Small intestine (tissue), 7 donors: ENCODE results near the gene SYNE2. TPM values are rescaled to one million over a fixed set of nuclear protein-coding genes. Genes with fewer than 3 reads are reported as not detected.
A peak's percentile ranks its signal among the peaks of the same experiment; 100 is the strongest.

ENCODE experiments used
- DNase-seq, 2 donors: peaks; one replicate each; pipeline versions ENCODE4 v3.0.0 to v3.0.0-alpha.2; 2013
- FAIRE-seq: peaks from 2 replicates; lab custom pipeline; 2012; peaks lifted over from hg19 to GRCh38; lab: Jason Lieb, UNC
- H3K27ac ChIP-seq, 3 donors: one replicate each; pipeline ENCODE4 v1.5.1; 2013; ENCODE audit warnings: low read length in 2 of 3, mild to moderate bottlenecking in 2 of 3, control low read depth in 1 of 3, inconsistent platforms in 1 of 3, low read depth in 1 of 3, moderate library complexity in 1 of 3
- H3K27me3 ChIP-seq, 3 donors: one replicate each; pipeline ENCODE4 v1.6.1; 2013; ENCODE audit warnings: low read length in 3 of 3, inconsistent platforms in 1 of 3; ENCODE audit not compliant: control insufficient read depth in 3 of 3, insufficient read depth in 3 of 3
- H3K36me3 ChIP-seq, 3 donors: one replicate each; pipeline ENCODE4 v1.6.1; 2013; ENCODE audit warnings: low read length in 3 of 3, inconsistent platforms in 1 of 3, low read depth in 1 of 3, mild to moderate bottlenecking in 1 of 3, moderate library complexity in 1 of 3; ENCODE audit not compliant: control insufficient read depth in 3 of 3, insufficient read depth in 2 of 3
- H3K4me1 ChIP-seq, 3 donors: one replicate each; pipeline ENCODE4 v1.6.1; 2013; ENCODE audit warnings: low read length in 2 of 3, inconsistent platforms in 1 of 3, low read depth in 1 of 3, mild to moderate bottlenecking in 1 of 3, moderate library complexity in 1 of 3; ENCODE audit not compliant: control insufficient read depth in 3 of 3, insufficient read depth in 2 of 3
- H3K4me3 ChIP-seq, 3 donors: one replicate each; pipeline ENCODE4 v1.5.1; 2013; ENCODE audit warnings: low read length in 3 of 3, control low read depth in 1 of 3, inconsistent platforms in 1 of 3, low read depth in 1 of 3, mild to moderate bottlenecking in 1 of 3, moderate library complexity in 1 of 3
- H3K9me3 ChIP-seq, 2 donors: one replicate each; pipeline ENCODE4 v1.6.1; 2013; ENCODE audit warnings: low read depth in 1 of 2, low read length in 1 of 2; ENCODE audit not compliant: control insufficient read depth in 2 of 2, insufficient read depth in 1 of 2
- WGBS, 3 donors: extraction: QIAGEN DNeasy Blood & Tissue Kit; methylation state at CpG; one replicate each; pipeline ENCODE4 v1.1.7; 2013; 5-methylcytosine and 5-hydroxymethylcytosine counted together
- polyA plus RNA-seq, 4 donors: library from polyadenylated mRNA; stranded (reverse) in 3 of 4; unstranded in 1 of 4; fragments of 200-250 nt in 3 of 4; fragments of 120-200 nt in 1 of 4; gene quantifications; one replicate each; pipeline versions ENCODE4 v1.2.1 to v1.2.3, GENCODE V29; 2013
- donor health status: healthy with polysubstance abuse.
- donor health status: control.
- donor health status: control.
- donor health status: Bipolar disorder and iron deficiency.
- donor health status: healthy.

The SYNE2 gene
- polyA plus RNA-seq, 4 donors = 13.8 to 47.4 (median 32.9) TPM

- no peak overlapping the region for H3K27ac ChIP-seq
- 63 to 77% (median 74%) methylated on average over 3 of the region's 3 CpGs for WGBS, 3 donors
These were observed 345.2 kb downstream of the SYNE2 start for GRCh38 chr14:64197996-64198395.

GRCh38 chr14:64198486-64198885 lies 345.7 kb downstream of the SYNE2 start:
- no peak for FAIRE-seq

More at GRCh38 chr14:64197996-64198395, 345.2 kb downstream of the SYNE2 start:
- peaks cover 0 to 42% (median 0%) of the 10 kb centered on the region in 3 donors for H3K4me1 ChIP-seq
- H3K4me3 ChIP-seq = no peak overlapping the region
- no peaks in the 10 kb centered on the region for H3K9me3 ChIP-seq
- peaks cover 0 to 24% (median 3%) of the 10 kb centered on the region in 3 donors for H3K36me3 ChIP-seq
- DNase-seq (no peak), FAIRE-seq (no peak)
- H3K27me3 ChIP-seq = no peaks in the 10 kb centered on the region

GRCh38 chr14:64200170-64200569 lies 347.4 kb downstream of the SYNE2 start:
- FAIRE-seq (no peak), DNase-seq (peak in 1 of 2 donors; percentile 79)
- Histone ChIP-seq H3K4me3 (no peak overlapping the region), H3K9me3 (no peaks in the 10 kb centered on the region), H3K36me3 (peaks cover 0 to 24% (median 3%) of the 10 kb centered on the region in 3 donors), H3K27me3 (no peaks in the 10 kb centered on the region), H3K4me1 (peaks cover 0 to 40% (median 0%) of the 10 kb centered on the region in 3 donors), H3K27ac (peak overlapping the region in 2 of 3 donors; percentile 30 to 53)
- 37 to 47% (median 47%) methylated on average over 4 of the region's 4 CpGs for WGBS, 3 donors

More at GRCh38 chr14:64198486-64198885, 345.7 kb downstream of the SYNE2 start:
- Histone ChIP-seq H3K27ac (no peak overlapping the region), H3K36me3 (peaks cover 0 to 20% (median 3%) of the 10 kb centered on the region in 3 donors), H3K27me3 (no peaks in the 10 kb centered on the region), H3K4me3 (no peak overlapping the region), H3K4me1 (peaks cover 0 to 42% (median 0%) of the 10 kb centered on the region in 3 donors), H3K9me3 (no peaks in the 10 kb centered on the region)
- 89 to 94% (median 91%) methylated on average over 3 of the region's 3 CpGs for WGBS, 3 donors
- DNase-seq = no peak

GRCh38 chr14:64201296-64201695 lies 348.5 kb downstream of the SYNE2 start:
- Histone ChIP-seq H3K27me3 (no peaks in the 10 kb centered on the region), H3K36me3 (peaks cover 0 to 25% (median 3%) of the 10 kb centered on the region in 3 donors), H3K4me3 (no peak overlapping the region), H3K9me3 (no peaks in the 10 kb centered on the region), H3K4me1 (peaks cover 0 to 33% (median 0%) of the 10 kb centered on the region in 3 donors), H3K27ac (no peak overlapping the region)
- WGBS, 3 donors = 53 to 77% (median 60%) methylated on average over 7 of the region's 7 CpGs
- no peak for FAIRE-seq
- DNase-seq = peak; percentile 8 to 70

GRCh38 chr14:64201921-64202545 lies 349.2 kb downstream of the SYNE2 start:
- Histone ChIP-seq H3K27me3 (no peaks in the 10 kb centered on the region), H3K4me1 (peaks cover 0 to 26% (median 0%) of the 10 kb centered on the region in 3 donors), H3K4me3 (no peak overlapping the region), H3K27ac (no peak overlapping the region), H3K9me3 (no peaks in the 10 kb centered on the region), H3K36me3 (peaks cover 0 to 25% (median 3%) of the 10 kb centered on the region in 3 donors)
- DNase-seq (no peak), FAIRE-seq (no peak)
- 85 to 97% (median 95%) methylated on average over 18 of the region's 18 CpGs for WGBS, 3 donors

- no peak overlapping the region for H3K27ac ChIP-seq
- DNase-seq (no peak), FAIRE-seq (no peak)
- WGBS, 3 donors = 61 to 88% (median 64%) methylated on average over 10 of the region's 10 CpGs
- H3K4me1 ChIP-seq = peaks cover 0 to 23% (median 0%) of the 10 kb centered on the region in 3 donors
- no peaks in the 10 kb centered on the region for H3K27me3 ChIP-seq
- no peak overlapping the region for H3K4me3 ChIP-seq
- no peaks in the 10 kb centered on the region for H3K9me3 ChIP-seq
- H3K36me3 ChIP-seq = peaks cover 0 to 25% (median 3%) of the 10 kb centered on the region in 3 donors
These were observed 349.9 kb downstream of the SYNE2 start for GRCh38 chr14:64202716-64203115.

- Histone ChIP-seq H3K27ac (no peak overlapping the region), H3K27me3 (no peaks in the 10 kb centered on the region), H3K4me3 (no peak overlapping the region), H3K9me3 (no peaks in the 10 kb centered on the region), H3K4me1 (peaks cover 0 to 23% (median 0%) of the 10 kb centered on the region in 3 donors), H3K36me3 (peaks cover 0 to 30% (median 3%) of the 10 kb centered on the region in 3 donors)
- no peak for FAIRE-seq
- 84 to 90% (median 88%) methylated on average over 4 of the region's 4 CpGs for WGBS, 3 donors
- no peak for DNase-seq
These were observed 350.7 kb downstream of the SYNE2 start for GRCh38 chr14:64203366-64204006.

GRCh38 chr14:64208261-64208660 lies 355.5 kb downstream of the SYNE2 start:
- Histone ChIP-seq H3K9me3 (no peaks in the 10 kb centered on the region), H3K36me3 (peaks cover 17 to 53% (median 26%) of the 10 kb centered on the region in 3 donors), H3K27ac (no peak overlapping the region), H3K4me3 (no peak overlapping the region), H3K27me3 (no peaks in the 10 kb centered on the region), H3K4me1 (no peaks in the 10 kb centered on the region)
- 91 to 99% (median 98%) methylated on average over 7 of the region's 7 CpGs for WGBS, 3 donors
- DNase-seq (no peak), FAIRE-seq (no peak)
